Gastroesophageal sphincter (tissue), 3 donors: ENCODE data around the gene PRRX2.

Experiments used
- POLR2A ChIP-seq, 2 donors: fragments of 450-650 bp; IDR thresholded peaks; one replicate each; pipeline ENCODE4 v1.6.1; 2017; ENCODE audit warnings: antibody characterized with exemption in 2 of 2, mild to moderate bottlenecking in 2 of 2, moderate library complexity in 1 of 2
- POLR2AphosphoS5 ChIP-seq: sonication (generic); formaldehyde crosslinking; IDR thresholded peaks from one replicate; pipeline ENCODE4 v1.6.1; 2017; ENCODE audit warnings: antibody characterized with exemption
- TF ChIP-seq, protein P1 (sequence below), 4 experiments: fragments of 200-600 bp in 2 of 4; fragments of 450-650 bp in 2 of 4; sonication (generic) in 1 of 4; IDR thresholded peaks; one replicate each; pipeline ENCODE4 v1.5.1; 2017 to 2019; ENCODE audit warnings: antibody characterized with exemption in 4 of 4, mild to moderate bottlenecking in 2 of 4, moderate library complexity in 2 of 4

DNA sequence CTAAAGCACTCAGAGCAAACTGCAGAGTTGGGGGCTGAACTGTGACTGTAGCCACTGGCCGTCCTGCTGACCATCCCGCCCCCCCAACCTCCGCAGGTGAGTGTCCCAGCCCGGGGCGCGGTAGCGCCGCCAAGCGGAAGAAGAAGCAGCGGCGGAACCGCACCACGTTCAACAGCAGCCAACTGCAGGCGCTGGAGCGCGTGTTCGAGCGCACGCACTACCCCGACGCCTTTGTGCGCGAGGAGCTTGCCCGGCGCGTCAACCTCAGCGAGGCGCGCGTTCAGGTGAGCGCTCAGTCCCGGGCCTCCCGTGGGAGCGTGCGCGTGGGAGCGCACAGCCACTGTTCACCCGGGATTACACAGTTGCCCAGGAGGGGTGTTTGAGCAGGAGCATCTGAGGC lies 53.7 kb downstream of the PRRX2 start:
- TF ChIP-seq, protein P1, sequence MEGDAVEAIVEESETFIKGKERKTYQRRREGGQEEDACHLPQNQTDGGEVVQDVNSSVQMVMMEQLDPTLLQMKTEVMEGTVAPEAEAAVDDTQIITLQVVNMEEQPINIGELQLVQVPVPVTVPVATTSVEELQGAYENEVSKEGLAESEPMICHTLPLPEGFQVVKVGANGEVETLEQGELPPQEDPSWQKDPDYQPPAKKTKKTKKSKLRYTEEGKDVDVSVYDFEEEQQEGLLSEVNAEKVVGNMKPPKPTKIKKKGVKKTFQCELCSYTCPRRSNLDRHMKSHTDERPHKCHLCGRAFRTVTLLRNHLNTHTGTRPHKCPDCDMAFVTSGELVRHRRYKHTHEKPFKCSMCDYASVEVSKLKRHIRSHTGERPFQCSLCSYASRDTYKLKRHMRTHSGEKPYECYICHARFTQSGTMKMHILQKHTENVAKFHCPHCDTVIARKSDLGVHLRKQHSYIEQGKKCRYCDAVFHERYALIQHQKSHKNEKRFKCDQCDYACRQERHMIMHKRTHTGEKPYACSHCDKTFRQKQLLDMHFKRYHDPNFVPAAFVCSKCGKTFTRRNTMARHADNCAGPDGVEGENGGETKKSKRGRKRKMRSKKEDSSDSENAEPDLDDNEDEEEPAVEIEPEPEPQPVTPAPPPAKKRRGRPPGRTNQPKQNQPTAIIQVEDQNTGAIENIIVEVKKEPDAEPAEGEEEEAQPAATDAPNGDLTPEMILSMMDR (IDR thresholded peaks at IDR 0.05): no peak
- TF ChIP-seq POLR2A (IDR thresholded peaks at IDR 0.05) (no peak), POLR2AphosphoS5 (no peak)
